GM12872 (cell line): ENCODE results near the gene GPR15LG.

Source experiments
- TF ChIP-seq, protein P1 (sequence below): IDR thresholded peaks from 3 replicates; pipeline ENCODE4 v1.5.1; 2011; ENCODE audit warnings: low read depth, mild to moderate bottlenecking, low read length, moderate library complexity; ENCODE audit not compliant: insufficient read depth

Gene GPR15LG

DNA sequence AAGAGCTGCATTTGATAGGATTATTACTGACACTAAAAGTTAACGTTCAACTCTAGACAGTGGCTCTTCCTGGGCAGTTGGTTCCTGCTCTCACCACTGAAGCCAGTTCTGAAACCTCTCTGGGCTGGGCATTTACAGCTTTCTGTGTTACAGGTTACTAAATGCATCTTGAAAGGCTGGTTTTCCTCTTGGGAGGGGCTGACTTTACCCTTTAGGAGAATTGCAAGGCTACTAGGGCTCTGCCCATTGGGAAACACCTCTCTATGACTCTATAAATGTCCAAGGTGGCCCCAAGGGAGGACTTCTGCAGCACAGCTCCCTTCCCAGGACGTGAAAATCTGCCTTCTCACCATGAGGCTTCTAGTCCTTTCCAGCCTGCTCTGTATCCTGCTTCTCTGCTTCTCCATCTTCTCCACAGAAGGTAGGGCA lies at the start of gene GPR15LG:
GPR15LG (plus strand) TSS at position 301 of the 429 bp plus-strand sequence; CDS start at position 352, 51 bp downstream.
- TF ChIP-seq, protein P1, sequence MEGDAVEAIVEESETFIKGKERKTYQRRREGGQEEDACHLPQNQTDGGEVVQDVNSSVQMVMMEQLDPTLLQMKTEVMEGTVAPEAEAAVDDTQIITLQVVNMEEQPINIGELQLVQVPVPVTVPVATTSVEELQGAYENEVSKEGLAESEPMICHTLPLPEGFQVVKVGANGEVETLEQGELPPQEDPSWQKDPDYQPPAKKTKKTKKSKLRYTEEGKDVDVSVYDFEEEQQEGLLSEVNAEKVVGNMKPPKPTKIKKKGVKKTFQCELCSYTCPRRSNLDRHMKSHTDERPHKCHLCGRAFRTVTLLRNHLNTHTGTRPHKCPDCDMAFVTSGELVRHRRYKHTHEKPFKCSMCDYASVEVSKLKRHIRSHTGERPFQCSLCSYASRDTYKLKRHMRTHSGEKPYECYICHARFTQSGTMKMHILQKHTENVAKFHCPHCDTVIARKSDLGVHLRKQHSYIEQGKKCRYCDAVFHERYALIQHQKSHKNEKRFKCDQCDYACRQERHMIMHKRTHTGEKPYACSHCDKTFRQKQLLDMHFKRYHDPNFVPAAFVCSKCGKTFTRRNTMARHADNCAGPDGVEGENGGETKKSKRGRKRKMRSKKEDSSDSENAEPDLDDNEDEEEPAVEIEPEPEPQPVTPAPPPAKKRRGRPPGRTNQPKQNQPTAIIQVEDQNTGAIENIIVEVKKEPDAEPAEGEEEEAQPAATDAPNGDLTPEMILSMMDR, result no peak

GRCh38 chr10:84125910-84126784 lies 47.5 kb upstream of the GPR15LG start:
- TF ChIP-seq, protein P1, result peak; percentile 21; the same call in 1 of the 3 replicates

DNA sequence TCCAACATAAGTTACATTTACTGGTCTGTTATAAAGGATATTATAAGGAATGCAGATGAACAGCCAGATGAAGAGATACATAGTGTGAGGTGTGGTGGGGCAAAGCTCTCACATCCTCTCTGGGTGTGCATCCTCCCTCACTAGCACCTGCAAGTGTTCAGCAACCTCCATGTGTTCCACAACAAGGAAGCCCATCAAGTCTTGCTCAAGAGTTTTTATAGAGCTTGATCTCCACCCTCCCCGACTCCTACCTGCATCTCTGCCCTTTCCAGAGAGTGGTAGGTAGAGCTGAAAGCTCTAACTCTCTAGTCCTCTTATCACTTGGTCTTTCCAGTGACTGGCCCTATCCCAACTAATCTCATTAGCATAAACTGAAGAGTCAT lies 46.8 kb upstream of the GPR15LG start:
- TF ChIP-seq, protein P1, result no peak

DNA sequence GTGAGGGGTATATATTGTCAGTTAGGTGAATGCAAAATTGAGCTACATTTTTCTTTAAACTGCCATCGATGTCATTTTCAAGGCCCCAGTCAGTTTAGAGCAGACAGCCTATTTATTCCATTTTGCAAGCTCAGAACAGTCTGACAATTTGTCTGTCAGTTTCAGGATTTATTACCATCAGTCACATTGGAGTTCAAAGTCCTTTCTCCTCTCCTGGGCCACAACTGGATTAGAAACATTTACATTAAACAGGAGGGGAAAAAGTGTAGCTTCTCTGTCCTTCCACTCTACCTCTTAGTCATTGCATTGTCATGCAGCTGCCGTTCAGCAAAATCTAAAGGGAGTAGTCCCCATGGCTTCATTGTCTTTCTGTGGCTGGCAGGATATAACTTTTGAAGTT lies 37.8 kb upstream of the GPR15LG start:
- TF ChIP-seq, protein P1, result no peak

DNA sequence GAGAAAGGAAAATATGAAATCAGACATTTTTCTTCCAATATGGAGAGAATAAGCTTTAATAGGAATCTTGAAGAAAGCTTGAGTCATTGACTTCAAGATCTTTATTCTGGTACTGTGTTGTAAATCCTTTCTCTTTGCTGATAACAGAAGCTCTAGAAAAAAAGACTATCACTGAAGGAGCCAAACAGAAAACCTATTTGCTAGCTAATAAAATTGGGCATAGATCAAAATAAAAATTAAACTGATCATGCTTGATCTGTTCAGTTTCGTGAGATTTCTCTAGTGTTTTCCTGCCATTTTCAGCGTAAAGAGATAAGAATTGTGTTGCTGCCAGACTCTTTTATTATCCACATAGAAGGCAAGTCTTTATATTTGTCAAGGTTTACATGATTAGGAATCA lies 35.8 kb upstream of the GPR15LG start:
- TF ChIP-seq, protein P1, result no peak

- TF ChIP-seq, protein P1, result no peak
These were observed 35.0 kb upstream of the GPR15LG start for GRCh38 chr10:84138478-84139125.
